T-helper 2 cell (primary cell): Measurements from ENCODE around the gene KCNQ1.

Source experiments
- DNase-seq, 5 experiments: peaks; one replicate each; pipeline versions ENCODE4 v3.0.0 to v3.0.0-alpha.2; 2012 to 2022

Gene KCNQ1

GRCh38 chr11:2537010-2537705 lies 92.3 kb downstream of the KCNQ1 start:
- no peak for DNase-seq

GRCh38 chr11:2537896-2538724 lies 93.3 kb downstream of the KCNQ1 start:
- no peak for DNase-seq

- DNase-seq, result peak in 1 of 5 experiments; percentile 7
Measured at GRCh38 chr11:2538951-2539350, 94.1 kb downstream of the KCNQ1 start.

GRCh38 chr11:2539371-2540222 lies 94.8 kb downstream of the KCNQ1 start:
- no peak for DNase-seq

- DNase-seq, result no peak
Measured at GRCh38 chr11:2540223-2540991, 95.6 kb downstream of the KCNQ1 start.

GRCh38 chr11:2540992-2541680 lies 96.3 kb downstream of the KCNQ1 start:
- no peak for DNase-seq

GRCh38 chr11:2541881-2542361 lies 97.1 kb downstream of the KCNQ1 start:
- DNase-seq, result no peak

- DNase-seq, result no peak
Measured at GRCh38 chr11:2542406-2542805, 97.6 kb downstream of the KCNQ1 start.

GRCh38 chr11:2547806-2548205 lies 103.0 kb downstream of the KCNQ1 start:
- DNase-seq, result no peak

GRCh38 chr11:2548596-2548995 lies 103.8 kb downstream of the KCNQ1 start:
- no peak for DNase-seq

- no peak for DNase-seq
Measured at GRCh38 chr11:2549080-2549479, 104.3 kb downstream of the KCNQ1 start.

- no peak for DNase-seq
Measured at GRCh38 chr11:2549491-2549875, 104.7 kb downstream of the KCNQ1 start.

GRCh38 chr11:2549876-2550605 lies 105.2 kb downstream of the KCNQ1 start:
- no peak for DNase-seq

GRCh38 chr11:2550606-2550970 lies 105.8 kb downstream of the KCNQ1 start:
- no peak for DNase-seq

- DNase-seq, result no peak
Measured at GRCh38 chr11:2551131-2551530, 106.3 kb downstream of the KCNQ1 start.

- no peak for DNase-seq
Measured at GRCh38 chr11:2552210-2552609, 107.4 kb downstream of the KCNQ1 start.

GRCh38 chr11:2553198-2553597 lies 108.4 kb downstream of the KCNQ1 start:
- no peak for DNase-seq

GRCh38 chr11:2553886-2554285 lies 109.1 kb downstream of the KCNQ1 start:
- no peak for DNase-seq

GRCh38 chr11:2554338-2555207 lies 109.8 kb downstream of the KCNQ1 start:
- no peak for DNase-seq

- DNase-seq, result no peak
Measured at GRCh38 chr11:2555336-2555735, 110.5 kb downstream of the KCNQ1 start.
